ENCODE measurements around the gene NF1.

NF1 gene

GRCh38 chr17:31424944-31425281, 330.1 kb downstream of the NF1 start:
- no peak overlapping the region for H3K4me3 Mint-ChIP-seq
- ATAC-seq (no peak), DNase-seq (no peak)
- H3K27me3 Mint-ChIP-seq, result peaks cover 4% of the 10 kb centered on the region
- H3K4me1 Mint-ChIP-seq, result no peaks in the 10 kb centered on the region
- H3K27ac Mint-ChIP-seq, result no peak overlapping the region
- H3K9me3 Mint-ChIP-seq, result peaks cover 0 to 14% of the 10 kb centered on the region in 2 donors

DNA sequence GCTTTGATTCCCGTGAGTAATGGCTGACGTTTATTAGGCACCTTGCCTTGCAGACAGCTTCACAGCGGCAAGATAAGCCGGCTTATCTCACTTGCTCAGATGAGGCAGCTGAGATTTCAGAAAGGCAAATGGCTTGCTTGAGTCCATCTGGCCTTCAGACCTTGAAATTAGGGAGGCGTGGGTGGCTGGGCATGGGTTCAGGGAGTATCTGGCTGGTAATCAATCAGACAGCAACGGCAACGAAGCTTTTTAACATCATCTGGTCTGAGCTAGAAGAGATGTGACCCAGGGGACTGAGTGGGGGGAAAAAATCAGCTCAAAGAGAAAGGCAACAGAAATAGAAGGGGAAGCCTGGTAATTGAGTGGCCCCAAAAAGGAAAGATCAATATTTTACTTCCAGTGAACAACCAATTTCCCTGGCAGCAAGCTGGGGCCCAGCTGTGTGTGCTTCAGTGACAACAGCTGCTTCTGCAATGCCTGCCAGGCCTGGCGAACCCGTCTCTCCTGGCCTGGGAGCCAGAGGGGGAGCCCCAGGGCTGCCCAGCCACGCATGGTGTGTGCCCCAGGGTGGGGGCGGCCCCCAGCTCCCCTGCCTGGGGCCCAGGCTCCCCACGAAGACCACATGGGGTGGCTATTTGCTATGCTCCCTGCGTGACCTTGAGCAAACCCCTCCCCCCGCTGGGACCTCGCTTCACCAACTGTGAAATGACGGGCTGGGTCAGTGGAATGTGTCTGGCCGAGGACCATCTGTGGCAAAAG, 330.7 kb downstream of the NF1 start:
- ATAC-seq, result no peak
- H3K9me3 Mint-ChIP-seq, result peaks cover 0 to 14% of the 10 kb centered on the region in 2 donors
- no peaks in the 10 kb centered on the region for H3K4me1 Mint-ChIP-seq
- peaks cover 9% of the 10 kb centered on the region for H3K27me3 Mint-ChIP-seq
- H3K4me3 Mint-ChIP-seq, result no peak overlapping the region
- H3K27ac Mint-ChIP-seq, result no peak overlapping the region
- no peak for DNase-seq

Data from stimulated activated naive CD8-positive, alpha-beta T cell treated with anti-CD3 and anti-CD28 coated beads, Interleukin-15, amount 100 ng/mL, for 72 hours (primary cell).